CD4-positive, alpha-beta T cell treated with Interleukin-15 for 4 hours (primary cell): ENCODE measurements around the gene AP1S2.
"Not testable (repeated sequence)": the region's sequence is repeated elsewhere in the genome, so short reads cannot be mapped to it uniquely, and the experiment has no call there.

Source experiments
- DNase-seq: peaks from one replicate; pipeline ENCODE4 v3.0.0-alpha.2; 2020; ENCODE audit warnings: low spot score

AP1S2 gene

DNA sequence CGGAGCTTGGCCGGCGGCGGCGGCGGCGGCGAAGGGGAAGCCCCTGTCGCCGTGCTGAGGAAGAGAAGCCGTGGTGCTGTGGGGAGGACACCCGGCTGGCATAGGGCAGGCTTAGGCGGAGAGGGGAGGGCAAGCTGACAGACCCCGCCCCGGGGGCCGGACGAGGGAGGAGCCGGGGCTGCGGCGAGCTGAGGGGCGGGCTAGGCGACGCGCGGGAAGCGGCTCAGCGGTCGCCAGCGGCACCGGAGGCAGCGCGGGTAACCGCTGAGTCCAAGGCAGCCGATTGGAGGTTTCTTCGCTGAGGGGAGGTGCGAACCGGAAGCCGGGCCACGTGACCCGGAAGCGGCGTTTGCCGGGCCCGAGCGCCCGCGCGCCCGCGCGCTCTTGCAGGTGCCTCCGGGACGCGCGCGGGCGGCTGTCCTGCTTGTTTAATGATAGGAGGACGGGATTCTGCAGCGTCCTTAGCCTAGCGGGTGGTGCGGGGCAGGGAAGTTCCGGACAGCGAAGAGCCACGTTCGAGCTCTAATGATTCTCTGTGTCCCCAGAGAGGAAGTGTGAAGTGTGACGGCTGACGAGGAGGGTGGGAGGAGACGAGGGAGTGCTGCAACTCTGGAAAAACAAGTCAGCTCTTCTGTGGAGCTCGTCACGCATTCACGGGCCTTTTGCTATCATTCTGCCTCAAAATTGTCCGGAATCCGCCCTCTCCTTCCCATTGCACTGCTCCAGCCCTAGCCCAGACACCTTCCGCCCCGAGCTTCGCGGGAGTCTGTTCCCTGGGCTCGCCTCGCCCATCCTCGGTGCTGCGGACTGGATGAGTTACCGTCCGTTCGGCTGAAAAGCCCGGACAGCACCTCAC lies at the start of gene AP1S2:
Gene AP1S2, minus strand, starts transcription at position 102 of the 856 bp plus-strand sequence. CDS start 2,289 bp downstream, outside the sequence.
- DNase-seq = peak; percentile 93

DNA sequence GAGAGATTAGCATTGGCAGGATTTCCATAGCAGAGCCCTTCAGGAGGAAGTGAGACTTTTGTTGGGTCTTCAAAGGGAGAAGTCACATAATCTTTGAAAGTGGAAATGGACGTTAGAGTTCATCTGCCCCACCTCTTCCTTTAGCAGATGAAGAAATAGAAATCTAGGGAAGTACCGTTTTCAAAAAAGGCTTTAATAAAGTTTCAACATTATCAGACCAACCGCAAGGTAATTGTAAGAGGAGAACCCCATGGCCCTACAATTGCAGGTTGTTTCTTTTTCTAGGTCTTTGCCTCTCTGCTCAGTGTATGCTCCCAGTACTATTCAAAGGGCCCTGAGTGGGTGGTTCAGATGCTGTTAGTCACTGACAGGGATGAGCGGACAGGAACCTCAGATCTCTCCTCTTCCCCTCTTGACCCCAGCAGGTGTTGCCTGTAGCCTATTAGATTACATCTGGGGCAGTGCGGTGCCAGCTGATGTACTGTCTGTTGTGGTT lies 48.6 kb upstream of the AP1S2 start:
- DNase-seq = no peak

GRCh38 chrX:15895334-15895733 lies 40.7 kb upstream of the AP1S2 start:
- DNase-seq = no peak

GRCh38 chrX:15894724-15895123 lies 40.1 kb upstream of the AP1S2 start:
- no peak for DNase-seq

DNA sequence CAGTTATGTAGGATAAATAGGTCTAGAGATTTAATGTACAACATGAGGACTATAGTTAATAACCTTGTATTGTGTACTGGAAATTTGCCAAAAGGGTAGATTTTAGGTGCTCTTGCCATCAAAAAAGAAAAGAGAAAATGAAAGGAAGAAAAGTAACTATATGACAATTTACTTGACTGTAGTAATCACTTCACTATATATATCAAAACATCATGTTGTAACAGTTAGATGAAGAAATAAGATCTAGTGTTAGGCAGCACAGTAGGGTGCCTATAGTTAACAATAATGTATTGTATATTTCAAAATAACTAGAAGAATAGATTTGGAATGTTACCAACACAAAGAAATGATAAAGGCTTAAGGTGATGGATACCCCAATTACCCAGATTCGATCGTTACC lies 35.9 kb upstream of the AP1S2 start:
- DNase-seq = no peak

DNA sequence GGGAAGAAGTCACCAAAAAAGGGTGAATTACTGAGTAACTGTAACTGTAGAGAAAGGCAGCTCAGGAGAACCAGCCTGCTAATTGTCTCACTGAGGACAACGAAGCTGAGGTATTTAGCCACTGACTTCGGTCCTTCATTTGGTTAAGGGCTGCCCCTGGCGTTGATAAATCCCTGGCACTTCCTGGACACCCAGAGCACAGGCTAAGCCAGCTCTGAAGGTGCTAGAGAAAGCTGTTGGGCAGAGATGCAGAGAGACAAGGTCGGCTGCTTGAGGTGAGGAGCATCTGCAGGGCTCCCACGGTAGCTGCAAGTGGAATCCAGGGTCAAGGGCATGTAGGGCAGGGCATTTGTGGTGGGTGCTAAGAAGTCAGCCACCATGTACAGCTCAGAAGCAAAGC lies 33.4 kb upstream of the AP1S2 start:
- DNase-seq = no peak

- no peak for DNase-seq
Observed at GRCh38 chrX:15883540-15883863, 28.9 kb upstream of the AP1S2 start.

DNA sequence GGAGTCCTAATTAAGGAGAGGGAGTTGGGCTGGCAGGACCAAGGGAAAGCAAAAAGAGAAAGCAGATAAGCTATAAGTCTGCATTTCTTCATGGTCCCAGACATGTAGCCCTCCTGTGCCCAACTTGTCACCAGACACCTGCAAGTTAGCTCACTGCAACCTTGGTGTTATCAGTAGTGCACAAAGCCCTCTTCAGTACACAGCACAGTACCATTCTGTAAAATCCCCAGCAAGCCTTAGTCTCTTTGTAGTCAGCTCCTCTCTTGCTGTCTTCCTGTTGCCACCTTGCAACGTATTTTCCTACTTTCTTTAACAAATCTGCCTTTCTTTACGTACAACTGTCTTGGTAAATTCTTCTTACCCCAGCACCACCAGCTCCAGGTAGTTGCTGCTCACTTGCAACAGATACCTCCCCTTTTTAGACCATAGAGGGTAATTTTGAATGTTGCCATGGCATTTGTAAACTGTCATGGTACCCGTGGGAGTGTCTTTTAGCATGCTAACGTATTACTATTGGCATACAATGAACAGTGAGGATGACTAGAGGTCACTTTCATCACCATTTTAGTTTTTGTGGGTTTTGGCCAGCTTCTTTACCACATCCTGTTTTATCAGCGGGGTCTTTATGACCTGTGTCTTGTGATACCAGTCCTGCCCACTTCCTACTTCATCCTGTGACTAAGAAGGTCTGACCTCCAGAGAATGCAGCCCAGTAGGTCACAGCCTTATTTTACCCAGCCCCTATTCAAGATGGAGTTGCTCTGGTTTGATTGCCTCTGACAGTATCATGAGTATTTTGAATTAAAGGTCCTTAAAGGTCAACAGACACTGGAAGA lies 28.3 kb upstream of the AP1S2 start:
- DNase-seq = no peak

GRCh38 chrX:15881381-15881897 lies 26.8 kb upstream of the AP1S2 start:
- DNase-seq = no peak

GRCh38 chrX:15877914-15878313 lies 23.3 kb upstream of the AP1S2 start:
- not testable (repeated sequence) for DNase-seq

DNA sequence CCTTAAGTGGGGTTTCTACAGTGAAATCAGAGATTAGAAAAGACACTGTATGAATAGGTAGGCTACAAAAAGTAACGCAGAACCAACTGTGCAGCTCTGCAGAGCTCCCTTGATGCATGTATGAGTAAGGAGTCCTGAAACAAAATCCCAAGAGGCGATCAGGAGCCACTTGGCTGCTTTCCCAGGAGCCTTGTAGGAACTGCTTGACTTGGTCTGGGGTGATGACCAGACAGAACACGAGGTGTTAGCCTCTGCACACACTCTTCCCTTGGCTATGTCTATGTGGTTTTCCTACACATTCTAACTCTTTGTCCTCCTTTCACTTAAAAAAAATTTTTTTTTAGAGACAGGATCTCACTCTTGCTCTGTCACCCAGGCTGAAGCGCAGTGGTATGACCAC lies 22.8 kb upstream of the AP1S2 start:
- no peak for DNase-seq

DNA sequence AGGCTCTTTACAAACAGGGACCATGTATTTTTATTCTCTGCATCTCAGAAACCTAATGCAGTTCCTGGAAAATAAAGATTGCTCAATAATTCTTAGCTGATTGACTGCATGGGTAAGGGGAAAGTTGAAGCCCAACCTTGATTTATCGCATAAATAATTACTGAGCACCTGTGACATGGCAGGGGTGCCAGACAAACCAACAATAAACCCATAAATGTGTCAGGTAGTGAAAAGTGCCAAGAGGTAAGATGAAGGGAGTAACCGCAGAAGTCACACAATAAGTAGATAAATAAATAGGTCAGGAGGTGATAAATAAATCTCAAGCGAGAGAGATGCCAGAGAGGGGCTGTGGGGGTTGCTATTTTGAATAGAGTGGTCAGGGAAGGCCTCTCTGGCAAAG lies 20.1 kb upstream of the AP1S2 start:
- DNase-seq = no peak

DNA sequence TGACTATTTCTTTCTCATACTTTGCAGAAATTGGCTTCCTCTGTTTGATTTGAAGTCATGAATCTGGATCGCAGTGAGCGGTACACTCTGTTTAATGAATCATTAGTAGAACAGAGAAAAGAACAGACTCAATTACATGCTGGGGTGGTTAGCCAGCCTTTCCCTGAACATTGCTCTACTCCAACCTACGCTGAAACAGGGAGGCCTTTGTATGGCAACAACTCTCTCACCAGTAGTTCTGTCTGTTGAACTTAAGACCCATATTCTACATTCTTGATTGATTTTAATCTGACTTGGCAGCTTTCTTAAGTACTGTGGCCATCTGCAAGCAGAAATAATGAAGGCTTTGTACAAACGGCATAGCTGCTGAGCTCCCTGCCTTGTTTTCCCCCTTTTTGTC lies 19.0 kb upstream of the AP1S2 start:
- no peak for DNase-seq

DNA sequence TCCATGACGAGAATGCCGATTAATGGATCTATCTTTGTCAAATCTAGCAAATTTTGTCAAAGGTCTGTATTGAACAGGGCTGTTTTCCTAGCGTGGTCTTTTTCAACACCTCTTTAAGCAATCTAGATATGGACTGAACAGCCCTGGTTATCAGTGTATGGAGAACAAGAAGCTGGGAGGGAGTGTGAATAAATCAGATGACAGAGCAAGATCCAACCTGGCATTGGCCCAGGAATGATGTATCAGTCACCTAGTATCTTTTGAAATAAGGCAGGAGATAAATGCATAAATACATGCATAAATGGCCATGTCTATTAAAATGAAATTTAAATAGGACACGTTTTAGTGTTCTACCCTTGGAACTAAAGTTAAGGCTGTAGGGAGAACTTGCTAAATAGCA lies 15.7 kb upstream of the AP1S2 start:
- no peak for DNase-seq

DNA sequence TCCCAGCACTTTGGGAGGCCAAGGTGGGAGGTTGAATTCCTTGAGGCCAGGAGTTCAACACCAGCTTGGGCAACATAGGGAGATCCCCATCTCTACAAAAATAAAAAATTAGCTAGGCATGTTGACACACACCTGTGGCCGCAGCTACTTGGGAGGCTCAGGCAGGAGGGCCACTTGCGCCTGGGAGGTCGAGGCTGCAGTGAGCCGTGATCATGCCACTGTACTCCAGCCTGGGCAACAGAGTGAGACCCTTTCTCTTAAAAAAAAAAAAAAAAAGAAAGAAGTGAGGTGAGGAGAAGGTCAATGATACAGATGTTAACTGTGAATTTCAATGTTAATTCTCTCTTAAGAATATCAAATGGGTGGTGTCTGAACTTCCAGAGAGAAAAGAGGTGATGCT lies 15.1 kb upstream of the AP1S2 start:
- no peak for DNase-seq

GRCh38 chrX:15866147-15866546 lies 11.5 kb upstream of the AP1S2 start:
- DNase-seq = no peak

- no peak for DNase-seq
Observed at GRCh38 chrX:15864629-15865028, 10.0 kb upstream of the AP1S2 start.

- no peak for DNase-seq
Observed at GRCh38 chrX:15864023-15864422, 9.4 kb upstream of the AP1S2 start.

DNA sequence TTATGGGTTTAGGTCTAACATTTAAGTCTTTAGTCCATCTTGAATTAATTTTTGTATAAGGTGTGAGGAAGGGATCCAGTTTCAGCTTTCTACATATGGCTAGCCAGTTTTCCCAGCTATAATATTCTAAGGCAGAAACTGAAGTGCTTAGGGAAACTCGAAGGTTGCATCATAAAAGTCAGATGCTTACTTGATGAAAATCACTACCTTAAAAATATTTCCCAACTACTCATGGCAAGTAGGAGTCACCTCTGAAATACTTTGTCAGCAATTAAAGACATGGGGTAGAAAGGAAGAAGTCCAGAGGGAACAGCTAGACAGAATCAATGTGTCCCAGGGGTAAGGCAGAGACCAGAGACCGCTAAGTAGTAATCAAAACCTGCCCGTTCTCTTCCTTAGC lies 6.3 kb upstream of the AP1S2 start:
- no peak for DNase-seq

DNA sequence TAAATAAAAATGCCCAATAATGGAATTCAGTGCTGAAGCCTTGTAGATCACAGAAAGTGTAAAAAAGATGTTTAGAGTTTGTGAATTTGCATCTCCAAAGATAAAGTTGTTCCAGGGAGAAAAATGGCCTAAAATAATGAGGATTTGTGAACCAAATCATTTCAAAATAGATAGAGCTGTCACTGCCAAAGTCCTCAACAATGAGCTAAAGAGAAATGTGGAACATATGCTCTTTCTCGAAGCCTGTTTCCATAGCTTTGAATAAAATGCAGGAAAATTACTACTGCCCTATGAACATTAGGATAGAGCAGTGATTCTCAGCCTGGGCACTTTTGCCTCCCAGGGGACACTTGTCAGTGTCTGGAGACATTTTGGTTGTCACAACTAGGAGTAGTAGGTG lies 3.4 kb upstream of the AP1S2 start:
- DNase-seq = no peak

DNA sequence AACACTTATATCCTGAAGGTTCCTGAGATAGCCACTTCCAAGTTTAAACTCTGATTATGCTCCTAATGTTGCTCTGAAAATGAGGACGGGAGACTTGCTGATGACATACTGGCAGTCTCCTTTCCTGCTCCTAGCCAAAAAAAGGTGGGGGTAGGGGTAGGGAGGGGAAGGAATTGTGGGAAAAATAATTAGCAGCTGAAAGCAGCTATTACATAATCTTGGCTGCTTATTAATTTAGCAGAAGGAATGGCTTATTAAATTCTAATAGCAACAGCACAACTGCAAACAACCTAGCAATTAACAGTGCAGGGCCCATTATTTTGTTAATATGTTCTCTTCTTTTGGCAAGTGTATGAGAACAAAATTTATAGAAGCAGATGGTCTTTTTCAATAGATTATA lies 2.0 kb upstream of the AP1S2 start:
- DNase-seq = no peak

DNA sequence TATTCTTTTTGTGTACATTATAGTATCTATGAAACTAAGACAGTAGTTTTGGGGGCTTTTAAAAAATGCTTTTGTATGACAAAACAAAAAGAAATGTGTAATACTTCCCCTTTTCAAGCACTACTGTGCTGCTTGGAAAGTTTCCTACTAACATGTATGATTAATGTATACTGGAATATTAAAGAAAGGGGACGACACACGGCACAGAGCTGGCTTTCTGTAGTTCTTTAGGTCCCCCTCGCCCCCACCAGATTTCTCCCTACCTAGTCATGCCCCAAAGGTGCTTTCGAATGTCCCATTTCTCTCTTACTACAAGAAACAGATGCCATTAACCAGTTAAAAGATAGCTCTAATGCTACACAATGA lies 1.6 kb upstream of the AP1S2 start:
- DNase-seq = no peak

- no peak for DNase-seq
Observed at GRCh38 chrX:15855568-15856221, 1.1 kb upstream of the AP1S2 start.
